H1 (cell line): ENCODE data around the gene PRPF6. TPM values are rescaled to one million over a fixed set of nuclear protein-coding genes. Genes with fewer than 3 reads are reported as not detected.

Experiments used
- CTCF ChIA-PET: fragments of 300-600 bp; sonication (Branson Sonifier 250); formaldehyde crosslinking; loops from one replicate; lab custom pipeline; 2021; ENCODE audit not compliant: partially characterized antibody; lab: Charles Lee
- POLR2A ChIA-PET: fragments of 300-600 bp; sonication (Branson Sonifier 250); formaldehyde crosslinking; loops from one replicate; lab custom pipeline; 2021; ENCODE audit warnings: inconsistent platforms; ENCODE audit not compliant: partially characterized antibody; lab: Charles Lee
- DNase-seq, 2 experiments: peaks; one replicate each; pipeline versions ENCODE4 v3.0.0 to v3.0.0-alpha.2; 2010 to 2022; ENCODE audit warnings: low spot score in 2 of 2, low read depth in 1 of 2, mixed read lengths in 1 of 2
- FAIRE-seq: peaks from 2 replicates; lab custom pipeline; 2011; peaks lifted over from hg19 to GRCh38; lab: Jason Lieb, UNC
- H2AFZ ChIP-seq: 2 replicates; pipeline ENCODE4 v1.8.1; 2012; ENCODE audit warnings: low read length, inconsistent platforms
- H2AK5ac ChIP-seq: 2 replicates; pipeline ENCODE4 v1.6.1; 2013; ENCODE audit warnings: low read depth, low read length
- H2BK120ac ChIP-seq: replicated peaks from 2 replicates; pipeline ENCODE3; 2013; ENCODE audit warnings: low read depth, low read length, inconsistent platforms
- H2BK12ac ChIP-seq: 2 replicates; pipeline ENCODE4 v1.6.1; 2013; ENCODE audit warnings: low read depth, low read length
- H2BK15ac ChIP-seq: 2 replicates; pipeline ENCODE4 v1.6.1; 2013; ENCODE audit warnings: low read length
- H2BK20ac ChIP-seq: 2 replicates; pipeline ENCODE4 v1.6.1; 2013; ENCODE audit warnings: low read length
- H2BK5ac ChIP-seq: 2 replicates; pipeline ENCODE4 v1.6.1; 2013; ENCODE audit warnings: low read depth, low read length
- H3K14ac ChIP-seq: 2 replicates; pipeline ENCODE4 v1.6.1; 2013; ENCODE audit warnings: inconsistent platforms; ENCODE audit not compliant: insufficient read length
- H3K18ac ChIP-seq: 2 replicates; pipeline ENCODE4 v1.6.1; 2013; ENCODE audit warnings: low read length; ENCODE audit errors: extremely low read depth
- H3K23ac ChIP-seq: 2 replicates; pipeline ENCODE4 v1.6.1; 2013; ENCODE audit warnings: inconsistent platforms; ENCODE audit not compliant: insufficient read length
- H3K23me2 ChIP-seq: 2 replicates; pipeline ENCODE4 v1.6.1; 2013; ENCODE audit warnings: low read depth, low read length
- H3K27ac ChIP-seq: 2 replicates; pipeline ENCODE4 v1.6.1; 2011; ENCODE audit warnings: low read depth, low read length, inconsistent platforms
- H3K27me3 ChIP-seq, 4 experiments: replicated peaks in 1 of 4; 1 replicate in 1 of 4; 2 replicates in 3 of 4; pipeline versions ENCODE4 v1.6.1 to v1.8.1; 2011 to 2013; ENCODE audit warnings: low read length in 3 of 4, mild to moderate bottlenecking in 3 of 4, inconsistent platforms in 2 of 4, mixed read lengths in 2 of 4, moderate library complexity in 1 of 4; ENCODE audit not compliant: control insufficient read depth in 3 of 4, insufficient read depth in 3 of 4; ENCODE audit errors: extremely low read depth in 1 of 4
- H3K36me3 ChIP-seq, 4 experiments: 2 replicates each; pipeline versions ENCODE4 v1.6.1 to v1.8.1; 2011 to 2013; ENCODE audit warnings: mild to moderate bottlenecking in 4 of 4, low read length in 3 of 4, moderate library complexity in 2 of 4, control low read depth in 1 of 4, inconsistent platforms in 1 of 4; ENCODE audit not compliant: insufficient read depth in 4 of 4, control insufficient read depth in 2 of 4
- H3K4ac ChIP-seq: replicated peaks from 2 replicates; pipeline ENCODE3; 2013; ENCODE audit warnings: low read length, low read depth, mixed read lengths, inconsistent platforms; ENCODE audit not compliant: insufficient read length
- H3K4me1 ChIP-seq, 4 experiments: replicated peaks in 1 of 4; 1 replicate in 1 of 4; 2 replicates in 3 of 4; pipeline versions ENCODE4 v1.6.1 to v1.8.1; 2011 to 2013; ENCODE audit warnings: low read length in 3 of 4, inconsistent platforms in 2 of 4, mixed read lengths in 1 of 4; ENCODE audit not compliant: insufficient read depth in 4 of 4, control insufficient read depth in 3 of 4
- H3K4me2 ChIP-seq, 2 experiments: 2 replicates each; pipeline versions ENCODE4 v1.6.1 to v1.8.1; 2011 to 2013; ENCODE audit warnings: low read depth in 2 of 2, low read length in 2 of 2, control low read depth in 1 of 2, inconsistent platforms in 1 of 2, mild to moderate bottlenecking in 1 of 2; ENCODE audit not compliant: insufficient read depth in 1 of 2
- H3K4me3 ChIP-seq, 4 experiments: fragments of 200-600, 300-600 bp in 1 of 4; sonication (generic), shearing (Covaris generic), sonication (Bioruptor Twin) in 1 of 4; 2 replicates each; pipeline versions ENCODE4 v1.5.1 to v1.8.1; 2011 to 2016; ENCODE audit warnings: low read length in 4 of 4, low read depth in 3 of 4, control low read depth in 2 of 4, inconsistent platforms in 2 of 4, mild to moderate bottlenecking in 2 of 4, mixed read lengths in 1 of 4, moderate library complexity in 1 of 4; ENCODE audit not compliant: insufficient read depth in 2 of 4; ENCODE audit errors: extremely low read depth in 1 of 4
- H3K56ac ChIP-seq: replicated peaks from 2 replicates; pipeline ENCODE3; 2013; ENCODE audit warnings: low read depth, mild to moderate bottlenecking, mixed read lengths, low read length, inconsistent platforms; ENCODE audit not compliant: insufficient read length
- H3K79me1 ChIP-seq: 2 replicates; pipeline ENCODE4 v1.6.1; 2013; ENCODE audit warnings: low read depth, low read length, control low read depth
- H3K79me2 ChIP-seq, 2 experiments: 2 replicates each; pipeline versions ENCODE4 v1.6.1 to v1.8.1; 2012 to 2013; ENCODE audit warnings: low read length in 2 of 2, mild to moderate bottlenecking in 2 of 2, inconsistent platforms in 1 of 2; ENCODE audit not compliant: insufficient read depth in 2 of 2, control insufficient read depth in 1 of 2
- H3K9ac ChIP-seq, 4 experiments: replicated peaks in 1 of 4; 1 replicate in 1 of 4; 2 replicates in 3 of 4; pipeline versions ENCODE4 v1.6.1 to v1.8.1; 2011 to 2013; ENCODE audit warnings: low read depth in 3 of 4, low read length in 3 of 4, control low read depth in 2 of 4, mild to moderate bottlenecking in 2 of 4, moderate library complexity in 2 of 4, inconsistent platforms in 1 of 4; ENCODE audit errors: extremely low read depth in 1 of 4
- H3K9me3 ChIP-seq, 2 experiments: 2 replicates each; pipeline versions ENCODE4 v1.6.1 to v1.8.1; 2012 to 2013; ENCODE audit warnings: mild to moderate bottlenecking in 2 of 2, moderate library complexity in 2 of 2, control low read depth in 1 of 2, inconsistent platforms in 1 of 2, low read depth in 1 of 2, low read length in 1 of 2, mixed read lengths in 1 of 2; ENCODE audit not compliant: insufficient read depth in 2 of 2
- H4K20me1 ChIP-seq, 2 experiments: replicated peaks in 1 of 2; 2 replicates each; pipeline versions ENCODE3 to v1.8.1; 2011 to 2013; ENCODE audit warnings: inconsistent platforms in 2 of 2, low read length in 2 of 2, mild to moderate bottlenecking in 1 of 2; ENCODE audit not compliant: insufficient read depth in 2 of 2, control insufficient read depth in 1 of 2
- H4K5ac ChIP-seq: 2 replicates; pipeline ENCODE4 v1.6.1; 2013; ENCODE audit warnings: low read length, low read depth, mixed read lengths, inconsistent platforms; ENCODE audit not compliant: insufficient read length
- H4K8ac ChIP-seq: 2 replicates; pipeline ENCODE4 v1.8.0; 2013; ENCODE audit warnings: mild to moderate bottlenecking, moderate library complexity, low read length, inconsistent platforms; ENCODE audit not compliant: insufficient read depth; ENCODE audit errors: extremely low read depth
- H4K91ac ChIP-seq: replicated peaks from 2 replicates; pipeline ENCODE3; 2013; ENCODE audit warnings: low read length, mixed read lengths, inconsistent platforms; ENCODE audit not compliant: insufficient read length
- JUN ChIP-seq: IDR thresholded peaks from 2 replicates; pipeline ENCODE4 v1.6.1; 2011; ENCODE audit warnings: low read depth, mild to moderate bottlenecking, improper control_type of control experiment, low read length
- WGBS, 2 experiments: shearing (Covaris generic) in 1 of 2; methylation state at CpG; one replicate each; pipeline versions ENCODE4 v1.1.6 to v1.1.7; 2013 to 2015; ENCODE audit warnings: low lambda C conversion rate in 2 of 2, mixed read lengths in 2 of 2, inconsistent platforms in 1 of 2, low coverage in 1 of 2, missing lambda C conversion rate in 1 of 2; ENCODE audit not compliant: insufficient replicate concordance in 2 of 2, insufficient coverage in 1 of 2, insufficient read length in 1 of 2; ENCODE audit errors: extremely low coverage in 1 of 2, missing lambda C conversion rate in 1 of 2; 5-methylcytosine and 5-hydroxymethylcytosine counted together
- polyA plus RNA-seq, 7 experiments: library from polyadenylated mRNA; depleted of rRNA in 3 of 7; stranded (reverse) in 5 of 7; unstranded in 2 of 7; fragments of >200 nt in 5 of 7; fragments of 200-250 nt in 2 of 7; gene quantifications; 1 replicate in 5 of 7; 2 replicates in 1 of 7; 4 replicates in 1 of 7; pipeline versions ENCODE4 v1.2.1 to v1.2.3, GENCODE V29; 2011 to 2013; ENCODE audit warnings: missing spikeins in 2 of 7, mixed read lengths in 2 of 7
- total RNA-seq: library from RNA; stranded (reverse); fragmentation: NEBNext Ultra II Directional; extraction: Animal tissue kit (Norgen Biotek cat#: 25700); gene quantifications from 2 replicates; pipeline ENCODE4 v1.2.1, GENCODE V29; 2021

PRPF6 gene
- total and polyA plus RNA-seq, 2 of the 8 experiments (the other 6 are each of a cell fraction or from before 2014, with no cell fraction given): 27.9 to 76.9 TPM

DNA sequence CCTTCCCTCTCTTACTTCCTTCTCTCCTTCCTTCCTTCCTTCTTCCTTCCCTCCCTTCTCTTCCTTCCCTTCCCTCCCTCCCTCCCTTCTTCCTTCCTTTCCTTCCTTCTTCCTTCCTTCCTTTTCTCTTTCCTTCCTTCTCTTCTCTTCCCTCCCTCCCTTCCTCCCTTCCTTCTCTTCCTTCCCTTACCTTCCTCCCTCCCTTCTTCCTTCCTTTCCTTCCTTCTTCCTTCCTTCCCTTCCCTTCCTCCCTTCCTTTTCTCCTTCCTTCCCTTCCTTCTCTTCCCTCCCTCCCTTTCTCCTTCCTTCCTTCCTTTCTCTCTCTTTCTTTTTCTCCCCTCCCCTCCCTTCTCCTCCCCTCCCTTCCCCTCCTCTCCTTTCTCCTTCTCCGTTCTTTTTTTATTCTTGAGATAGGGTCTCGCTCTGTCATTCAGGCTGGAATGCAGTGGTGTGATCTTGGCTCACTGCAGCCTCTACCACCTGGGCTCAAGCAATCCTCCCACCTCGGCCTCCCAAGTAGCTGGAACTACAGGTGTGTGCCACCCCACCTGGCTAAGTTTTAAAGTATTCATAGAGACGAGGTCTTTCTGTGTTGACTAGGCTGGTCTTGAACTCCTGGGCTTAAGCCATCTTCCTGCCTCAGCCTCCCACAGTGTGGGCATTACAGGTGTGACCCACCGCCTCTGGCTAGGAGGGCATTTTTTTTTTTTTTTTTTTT is 10.1 kb upstream of the PRPF6 start:
- ChIA-PET POLR2A (interaction anchor here (0.7 to 0.9 kb wide), 2 partner anchors 12 to 278 kb away, joined by 3 read pairs; no protein-coding TSS in a partner anchor), CTCF (interaction anchor here (0.7 kb wide), 1 partner anchor 123 kb away, joined by 3 read pairs; no protein-coding TSS in a partner anchor)
- H3K79me1 ChIP-seq: peaks cover 4% of the 10 kb centered on the region
- H3K4ac ChIP-seq: no peak overlapping the region
- peak overlapping the region; percentile 84 for H2BK12ac ChIP-seq
- H3K23me2 ChIP-seq: peaks cover 12% of the 10 kb centered on the region; the same call in 1 of the 2 replicates
- H3K4me2 ChIP-seq: peak overlapping the region; percentile 70 to 90; a peak in 3 of 4 replicates
- H2BK120ac ChIP-seq: no peak overlapping the region
- no peak overlapping the region for H3K23ac ChIP-seq
- H3K9me3 ChIP-seq: peaks cover 27 to 29% of the 10 kb centered on the region in 2 experiments
- H2BK20ac ChIP-seq: no peak overlapping the region
- no peak overlapping the region for H3K27ac ChIP-seq
- peak overlapping the region; percentile 90 for H2AK5ac ChIP-seq
- no peaks in the 10 kb centered on the region; a peak in 1 of 4 replicates for H3K79me2 ChIP-seq
- no peak overlapping the region for H3K56ac ChIP-seq
- peaks cover 7 to 25% (median 18%) of the 10 kb centered on the region in 4 experiments for H3K36me3 ChIP-seq
- WGBS, 2 experiments: 89% methylated on average over 5 of the region's 5 CpGs; no CpG with 5 or more reads in 1 of the 2 experiments
- H3K4me1 ChIP-seq: peaks cover 0 to 13% (median 7%) of the 10 kb centered on the region in 4 experiments; a peak in 6 of 7 replicates
- H3K14ac ChIP-seq: no peak overlapping the region
- H4K20me1 ChIP-seq: peaks cover 2 to 8% of the 10 kb centered on the region in 2 experiments
- no peak overlapping the region for H3K18ac ChIP-seq
- no peak overlapping the region; a peak in 1 of 8 replicates for H3K4me3 ChIP-seq
- H3K9ac ChIP-seq: no peak overlapping the region
- H3K27me3 ChIP-seq: peaks cover 0 to 6% (median 2%) of the 10 kb centered on the region in 4 experiments; a peak in 2 of 7 replicates
- H4K8ac ChIP-seq: no peak overlapping the region
- no peak overlapping the region for H2AFZ ChIP-seq
- no peak for DNase-seq
- H2BK5ac ChIP-seq: no peak overlapping the region
- no peak for TF ChIP-seq JUN
- no peak overlapping the region for H2BK15ac ChIP-seq
- FAIRE-seq: no peak
- no peak overlapping the region for H4K91ac ChIP-seq
- H4K5ac ChIP-seq: no peak overlapping the region
